SK-N-DZ (cell line): ENCODE data around the gene TLCD1. TPM values are rescaled to one million over a fixed set of nuclear protein-coding genes. Genes with fewer than 3 reads are reported as not detected.

ENCODE experiments used
- DNase-seq: peaks from one replicate; pipeline ENCODE4 v3.0.0-alpha.2; 2015; ENCODE audit warnings: low spot score
- polyA plus RNA-seq, 2 experiments: library from polyadenylated mRNA; depleted of rRNA; stranded (reverse); fragments of >200 nt; gene quantifications; 2 replicates each; pipeline ENCODE4 v1.2.3, GENCODE V29; 2014

The TLCD1 gene
- polyA plus RNA-seq (2014; cell fraction: cytosol; rRNA removed), result 8.8 and 11.8 TPM in 2 replicates
- polyA plus RNA-seq (2014; cell fraction: nucleus; rRNA removed), result 7.4 and 7.6 TPM in 2 replicates

- DNase-seq, result no peak
Observed at GRCh38 chr17:28726226-28726626, at the start of gene TLCD1. TSS of gene TLCD1 (minus strand) at chr17:28726233. CDS start at chr17:28726097, 136 bp downstream.

DNA sequence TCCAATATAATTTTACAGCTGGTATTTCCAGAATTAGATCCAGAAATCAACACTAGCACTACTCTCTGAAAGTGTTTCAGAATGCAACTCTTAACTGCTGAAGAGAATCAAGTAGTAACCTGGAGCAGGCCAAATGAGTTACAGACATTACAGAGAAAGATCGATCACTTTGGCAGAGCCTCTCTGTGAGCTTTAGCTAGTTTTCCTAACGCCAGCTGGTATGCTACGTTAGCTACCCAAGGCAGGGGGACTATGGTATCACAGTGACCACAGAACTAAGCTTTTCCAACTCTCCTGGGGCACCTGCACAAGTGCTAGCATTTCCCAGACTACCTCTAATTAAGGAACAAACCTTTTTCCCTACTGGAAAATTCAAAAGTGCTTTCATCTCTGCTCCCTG, 48.2 kb upstream of the TLCD1 start:
- DNase-seq, result no peak

DNA sequence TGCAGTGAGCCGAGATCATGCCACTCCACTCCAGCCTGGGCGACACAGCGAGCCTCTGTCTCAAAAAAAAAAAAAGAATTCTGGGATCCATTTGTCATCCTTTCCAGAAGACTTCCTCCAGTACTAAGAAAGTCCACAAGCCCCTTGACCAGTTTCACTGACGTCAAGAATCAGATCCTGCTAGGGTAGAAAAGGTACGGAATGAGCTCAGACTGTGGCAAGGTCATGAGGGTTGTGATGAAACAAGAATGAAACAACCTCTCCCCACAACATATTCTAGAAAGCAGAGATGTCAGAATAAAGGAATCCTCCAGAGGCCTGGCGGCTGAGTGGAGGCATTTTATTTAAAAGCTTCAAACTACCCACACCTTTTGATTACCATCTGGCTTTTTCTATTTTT, 47.7 kb upstream of the TLCD1 start:
- DNase-seq, result no peak

- DNase-seq, result no peak
Observed at GRCh38 chr17:28765038-28765437, 39.0 kb upstream of the TLCD1 start.

- DNase-seq, result peak; percentile 75
Observed at GRCh38 chr17:28763804-28764266, 37.8 kb upstream of the TLCD1 start.

- DNase-seq, result no peak
Observed at GRCh38 chr17:28763137-28763799, 37.2 kb upstream of the TLCD1 start.

DNA sequence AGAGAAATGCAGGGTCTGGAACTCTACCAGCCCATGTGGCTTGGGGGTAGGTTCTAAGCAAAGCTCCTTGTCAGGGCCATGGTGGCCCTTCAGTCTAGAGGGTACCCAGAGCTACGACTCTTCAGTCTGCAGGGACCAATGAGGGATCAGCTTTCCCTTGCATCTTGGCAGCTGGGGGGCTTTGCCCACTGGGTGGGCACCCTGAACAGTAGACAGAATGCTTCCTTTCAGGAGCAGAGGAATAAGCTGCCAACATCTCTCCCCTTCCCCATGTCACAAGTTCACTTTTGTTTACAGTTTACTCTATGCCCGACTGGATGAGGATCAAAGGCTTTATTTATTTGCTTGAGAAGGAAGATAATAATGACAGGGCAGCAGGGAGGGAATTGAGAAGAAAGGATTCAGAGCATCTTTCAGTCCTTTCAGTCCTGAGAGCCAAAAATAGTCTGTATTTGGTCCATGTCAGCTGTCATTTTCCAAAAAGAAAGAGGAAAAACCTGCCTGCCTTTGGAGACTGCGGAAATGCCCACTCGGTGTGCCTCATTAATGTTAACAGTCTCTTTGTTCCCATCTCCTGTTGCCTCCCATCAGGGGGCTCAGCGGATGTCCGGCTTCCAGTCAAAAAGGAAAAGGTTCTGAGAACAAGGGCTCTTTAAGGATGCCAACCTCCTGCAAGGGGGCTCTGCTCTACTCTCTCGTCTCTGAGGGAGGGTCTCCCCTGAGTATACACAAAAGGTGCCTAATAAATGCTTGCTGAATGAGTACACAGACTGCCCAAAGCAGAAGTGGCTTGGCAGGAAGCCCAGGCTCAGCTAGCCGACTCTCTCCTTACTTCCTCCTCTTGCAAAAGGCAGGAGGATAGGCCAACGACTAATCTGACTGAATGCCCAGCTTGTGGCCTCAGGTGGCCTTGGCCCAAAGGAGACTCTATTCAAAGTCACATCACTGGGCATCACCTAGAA, 34.8 kb upstream of the TLCD1 start:
- DNase-seq, result no peak

DNA sequence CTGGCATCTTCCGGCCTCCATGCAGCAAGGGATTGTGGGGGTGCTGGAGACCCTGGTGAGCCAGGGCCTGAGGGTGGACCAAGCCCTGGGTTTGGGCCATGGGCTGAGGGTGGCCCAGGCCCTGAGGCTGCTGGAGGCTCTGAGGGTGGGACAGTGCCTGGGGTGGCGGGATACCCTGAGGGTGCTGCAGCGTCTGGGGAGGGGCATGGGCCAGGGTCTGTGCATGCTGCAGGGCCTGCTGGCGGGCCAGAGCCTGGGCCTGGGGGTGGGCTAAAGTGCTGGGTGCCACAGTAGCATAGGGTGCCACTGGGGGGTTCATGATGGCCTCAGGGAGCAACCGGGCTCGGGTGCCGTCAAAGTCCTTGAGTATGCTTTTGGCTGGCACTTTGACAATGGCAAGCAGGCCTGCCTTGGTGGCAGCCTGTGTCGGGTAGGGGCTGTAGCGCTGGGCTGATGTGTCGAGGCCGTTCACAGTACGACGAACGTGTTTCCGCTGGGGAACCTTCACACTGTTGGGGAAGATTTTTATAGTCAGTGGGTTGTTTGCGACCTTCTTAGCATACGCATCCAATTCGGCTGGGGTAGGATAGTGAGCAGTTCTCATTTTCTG, 33.3 kb upstream of the TLCD1 start:
- no peak for DNase-seq

DNA sequence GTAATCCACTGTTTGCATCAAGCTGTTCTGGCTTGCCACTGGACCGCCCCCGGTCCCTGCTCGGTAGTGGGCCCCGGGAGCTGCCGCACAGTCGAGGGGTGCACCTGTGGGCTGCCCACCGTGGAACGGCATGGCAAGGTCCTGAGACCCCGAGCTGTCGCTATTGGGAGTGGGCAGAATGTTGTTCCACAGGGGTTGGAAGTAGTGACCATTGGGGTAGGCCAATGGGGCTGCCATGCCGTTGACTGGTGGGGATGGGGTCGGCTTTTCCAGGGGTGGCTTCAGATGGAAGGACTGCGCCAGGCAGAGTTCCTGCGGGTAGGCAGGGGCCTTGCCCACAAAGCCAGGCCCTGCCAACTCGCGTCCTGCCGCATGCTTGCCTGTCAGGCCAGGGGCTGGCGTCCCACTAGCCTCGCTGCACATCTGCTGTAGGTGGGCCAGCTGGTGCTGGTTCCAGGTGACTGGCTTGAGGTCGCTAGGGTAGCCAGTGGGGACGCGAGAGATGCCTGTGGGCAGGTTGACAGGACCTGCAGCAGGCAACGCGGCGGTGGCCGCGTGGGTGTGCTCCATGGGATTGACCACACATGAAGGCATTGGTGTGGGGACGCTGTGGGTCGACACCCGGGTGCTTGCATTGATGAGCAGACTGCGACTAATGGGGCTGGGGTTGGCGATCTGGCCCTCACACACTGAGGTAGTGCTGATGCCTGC, 32.5 kb upstream of the TLCD1 start:
- DNase-seq, result no peak

GRCh38 chr17:28756049-28756804, 30.2 kb upstream of the TLCD1 start:
- no peak for DNase-seq

DNA sequence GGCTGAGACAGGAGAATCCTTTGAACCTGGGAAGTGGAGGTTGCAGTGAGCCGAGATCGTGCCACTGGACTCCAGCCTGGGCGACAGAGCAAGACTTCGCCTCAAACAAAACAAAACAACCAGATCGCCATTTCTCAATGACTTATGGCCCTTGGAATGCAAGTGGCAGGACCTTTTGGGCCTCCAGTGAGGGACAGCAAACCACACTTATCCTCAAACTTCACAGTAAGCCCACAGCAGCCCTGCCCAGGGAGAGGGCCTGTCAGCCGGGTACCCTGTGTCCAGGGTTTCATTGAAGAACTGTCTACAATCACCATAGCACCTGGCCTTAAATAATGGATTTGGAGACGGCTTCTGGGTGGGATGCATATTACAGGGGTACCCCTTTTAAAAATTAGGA, 29.5 kb upstream of the TLCD1 start:
- no peak for DNase-seq

DNA sequence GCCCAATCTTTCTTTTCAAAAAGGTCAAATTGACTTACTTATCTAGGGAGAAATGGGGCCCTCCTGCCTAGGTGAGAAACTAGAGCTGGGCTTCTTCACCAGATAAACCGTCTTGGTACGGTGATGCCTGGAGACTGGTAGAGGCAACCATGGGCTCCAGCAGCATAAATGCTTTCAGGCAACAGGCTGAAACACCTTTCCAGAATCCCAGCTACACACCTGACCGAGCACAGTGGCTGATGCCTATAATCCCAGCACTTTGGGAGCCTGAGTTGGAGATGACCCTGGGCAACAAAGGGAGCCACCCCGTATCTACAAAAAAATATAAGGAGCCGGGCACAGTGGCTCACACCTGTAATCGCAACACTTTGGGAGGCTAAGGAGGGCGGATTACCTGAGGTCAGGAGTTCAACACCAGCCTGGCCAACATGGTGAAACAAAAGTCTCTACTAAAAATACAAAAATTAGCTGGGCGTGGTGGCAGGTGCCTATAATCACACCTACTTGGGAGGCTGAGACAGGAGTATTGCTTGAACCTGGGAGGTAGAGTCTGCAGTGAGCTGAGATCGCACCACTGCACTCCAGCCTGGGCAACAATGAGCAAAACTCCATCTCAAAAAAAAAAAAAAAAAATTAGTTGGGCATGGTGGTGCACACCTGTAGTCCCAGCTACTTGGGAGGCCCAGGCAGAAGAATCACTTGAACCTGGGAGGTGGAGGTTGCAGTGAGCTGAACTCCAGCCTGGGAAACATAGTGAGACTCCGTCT, 25.8 kb upstream of the TLCD1 start:
- no peak for DNase-seq

DNA sequence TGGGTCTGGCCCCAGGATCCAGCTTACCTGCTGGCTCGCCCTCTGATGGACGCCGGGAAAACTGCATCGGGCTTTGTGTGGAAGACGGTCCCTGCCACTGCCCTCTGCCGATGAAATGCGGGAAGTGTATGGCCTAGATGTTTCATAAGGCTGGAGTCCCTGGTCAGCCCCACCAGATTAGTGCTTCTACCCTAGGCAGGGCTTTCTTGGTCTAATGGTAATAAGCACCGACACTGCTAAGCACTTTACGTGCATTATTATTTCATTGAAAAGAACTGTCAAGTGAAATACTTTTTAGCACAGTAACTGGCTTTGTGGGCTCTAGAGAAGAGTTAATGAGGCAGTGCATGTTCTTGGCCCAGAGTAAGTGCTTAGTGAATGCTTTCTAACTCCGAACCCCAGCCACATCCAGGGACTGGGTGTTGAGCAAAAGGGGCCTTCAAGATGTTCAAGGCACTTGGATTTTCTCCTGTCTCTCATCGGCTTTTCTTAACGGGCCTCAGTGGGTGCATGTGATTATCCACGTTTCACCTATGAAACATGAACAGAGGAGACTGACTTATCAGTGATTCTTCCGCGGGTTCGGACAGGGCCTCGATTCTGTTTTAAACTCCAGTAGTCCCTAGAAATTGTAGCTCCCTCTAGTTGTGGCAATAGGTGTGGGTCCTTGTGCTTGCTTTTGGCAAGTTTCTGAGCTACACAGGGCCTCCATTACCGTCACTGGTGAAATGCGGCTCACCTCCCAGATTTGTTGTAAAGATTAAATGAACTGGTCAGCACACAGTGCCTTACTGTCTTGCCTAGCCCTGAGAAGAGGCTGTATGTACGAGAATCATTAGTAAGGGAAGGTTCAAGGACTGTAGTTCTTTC, 24.4 kb upstream of the TLCD1 start:
- DNase-seq, result peak; percentile 93

DNA sequence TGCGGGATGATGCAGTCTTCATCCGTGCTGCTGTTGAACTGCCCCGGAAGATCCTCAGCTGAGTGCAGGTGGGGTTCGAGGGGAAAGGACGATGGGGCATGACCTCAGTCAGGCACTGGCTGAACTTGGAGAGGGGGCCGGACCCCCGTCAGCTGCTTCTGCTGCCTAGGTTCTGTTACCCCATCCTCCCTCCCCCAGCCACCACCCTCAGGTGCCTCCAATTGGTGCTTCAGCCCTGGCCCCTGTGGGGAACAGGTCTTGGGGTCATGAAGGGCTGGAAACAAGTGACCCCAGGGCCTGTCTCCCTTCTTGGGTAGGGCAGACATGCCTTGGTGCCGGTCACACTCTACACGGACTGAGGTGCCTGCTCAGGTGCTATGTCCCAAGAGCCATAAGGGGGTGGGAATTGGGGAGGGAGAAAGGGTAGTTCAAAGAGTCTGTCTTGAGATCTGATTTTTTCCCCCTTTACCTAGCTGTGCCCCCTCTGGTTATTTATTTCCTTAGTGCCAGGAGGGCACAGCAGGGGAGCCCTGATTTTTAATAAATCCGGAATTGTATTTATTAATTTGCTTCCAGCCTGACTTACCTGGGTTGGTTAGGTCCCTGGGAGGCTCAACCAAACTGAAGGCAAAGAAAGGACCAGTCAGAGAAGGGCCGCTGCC, 23.6 kb upstream of the TLCD1 start:
- DNase-seq, result no peak

DNA sequence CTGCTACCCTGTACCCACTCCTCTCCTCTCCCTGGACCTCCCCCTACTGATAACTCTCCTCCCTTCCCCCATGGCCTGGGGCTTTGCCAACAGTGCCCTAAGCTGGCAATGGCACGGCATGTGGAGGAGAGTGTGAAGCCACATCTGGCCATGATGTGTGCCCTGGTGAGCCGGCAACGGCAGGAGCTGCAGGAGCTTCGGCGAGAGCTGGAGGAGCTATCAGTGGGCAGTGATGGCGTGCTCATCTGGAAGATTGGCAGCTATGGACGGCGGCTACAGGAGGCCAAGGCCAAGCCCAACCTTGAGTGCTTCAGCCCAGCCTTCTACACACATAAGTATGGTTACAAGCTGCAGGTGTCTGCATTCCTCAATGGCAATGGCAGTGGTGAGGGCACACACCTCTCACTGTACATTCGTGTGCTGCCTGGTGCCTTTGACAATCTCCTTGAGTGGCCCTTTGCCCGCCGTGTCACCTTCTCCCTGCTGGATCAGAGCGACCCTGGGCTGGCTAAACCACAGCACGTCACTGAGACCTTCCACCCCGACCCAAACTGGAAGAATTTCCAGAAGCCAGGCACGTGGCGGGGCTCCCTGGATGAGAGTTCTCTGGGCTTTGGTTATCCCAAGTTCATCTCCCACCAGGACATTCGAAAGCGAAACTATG, 23.0 kb upstream of the TLCD1 start:
- DNase-seq, result no peak

- no peak for DNase-seq
Observed at GRCh38 chr17:28747801-28748750, 22.0 kb upstream of the TLCD1 start.
